Progenitor cell of endocrine pancreas (in vitro differentiated cells): ENCODE measurements around the gene SYT8. TPM values are rescaled to one million over a fixed set of nuclear protein-coding genes. Genes with fewer than 3 reads are reported as not detected.

Experiments used
- DNase-seq: peaks from one replicate; pipeline ENCODE4 v3.0.0; 2021; ENCODE audit warnings: low spot score; ENCODE audit not compliant: unreplicated experiment
- H3K27ac Mint-ChIP-seq: 2 replicates; pipeline ENCODE4 v1.8.0; 2021; ENCODE audit warnings: mild to moderate bottlenecking, moderate library complexity, mixed read lengths
- H3K27me3 Mint-ChIP-seq: 2 replicates; pipeline ENCODE4 v1.8.0; 2021; ENCODE audit warnings: mixed read lengths
- H3K36me3 Mint-ChIP-seq: 2 replicates; pipeline ENCODE4 v1.8.0; 2022; ENCODE audit warnings: mixed read lengths; ENCODE audit not compliant: insufficient read depth
- H3K4me1 Mint-ChIP-seq: 2 replicates; pipeline ENCODE4 v1.8.0; 2021; ENCODE audit warnings: low read depth, mixed read lengths
- H3K4me3 Mint-ChIP-seq: 2 replicates; pipeline ENCODE4 v1.8.0; 2021; ENCODE audit warnings: low read depth, mild to moderate bottlenecking, moderate library complexity, mixed read lengths
- H3K9me3 Mint-ChIP-seq: 2 replicates; pipeline ENCODE4 v1.8.0; 2021; ENCODE audit warnings: low read depth, mixed read lengths
- CTCF ChIP-seq: fragments of 200-600 bp; sonication (generic); IDR thresholded peaks from one replicate; pipeline ENCODE4 v1.5.0; 2021; ENCODE audit warnings: antibody characterized with exemption, mild to moderate bottlenecking; ENCODE audit not compliant: unreplicated experiment
- total RNA-seq: library from RNA; stranded (reverse); gene quantifications from 2 replicates; pipeline ENCODE4 v1.2.1, GENCODE V29; 2021

The SYT8 gene
- total RNA-seq, 1 donor from 2014 or later = 1.5 TPM

- no peaks in the 10 kb centered on the region for H3K9me3 Mint-ChIP-seq
- no peak for DNase-seq
- no peak within 1 kb of the TSS for H3K27ac Mint-ChIP-seq
- H3K36me3 Mint-ChIP-seq = no peaks in the 10 kb centered on the region
- H3K4me1 Mint-ChIP-seq = peaks cover 7% of the 10 kb centered on the region
- no peak within 1 kb of the TSS for H3K4me3 Mint-ChIP-seq
- no peak for TF ChIP-seq CTCF
- H3K27me3 Mint-ChIP-seq = peaks cover 5% of the 10 kb centered on the region
Observed at GRCh38 chr11:1838426-1839144, 3.8 kb downstream of the SYT8 start, which contains the start of gene TNNI2. TSS of gene TNNI2 (plus strand) at chr11:1838981. CDS start at chr11:1839697, 716 bp downstream.

- peaks cover 1% of the 10 kb centered on the region for H3K4me1 Mint-ChIP-seq
- H3K4me3 Mint-ChIP-seq = no peak overlapping the region
- no peak overlapping the region for H3K27ac Mint-ChIP-seq
- no peak for TF ChIP-seq CTCF
- H3K36me3 Mint-ChIP-seq = no peaks in the 10 kb centered on the region
- no peaks in the 10 kb centered on the region for H3K9me3 Mint-ChIP-seq
- no peak for DNase-seq
- H3K27me3 Mint-ChIP-seq = peaks cover 8% of the 10 kb centered on the region
Observed at GRCh38 chr11:1839204-1839923, 4.6 kb downstream of the SYT8 start.

GRCh38 chr11:1839924-1840779 is 5.4 kb downstream of the SYT8 start:
- H3K27ac Mint-ChIP-seq = no peak overlapping the region
- no peak for DNase-seq
- H3K27me3 Mint-ChIP-seq = peaks cover 14% of the 10 kb centered on the region

GRCh38 chr11:1840780-1841480 is 6.1 kb downstream of the SYT8 start:
- Mint-ChIP-seq H3K27me3 (peaks cover 18% of the 10 kb centered on the region), H3K4me3 (no peak overlapping the region), H3K4me1 (peaks cover 4% of the 10 kb centered on the region), H3K36me3 (no peaks in the 10 kb centered on the region), H3K9me3 (no peaks in the 10 kb centered on the region), H3K27ac (no peak overlapping the region)
- DNase-seq = no peak
- TF ChIP-seq CTCF = no peak

More at GRCh38 chr11:1839924-1840779, 5.4 kb downstream of the SYT8 start:
- H3K4me3 Mint-ChIP-seq = no peak overlapping the region
- no peak for TF ChIP-seq CTCF
- H3K4me1 Mint-ChIP-seq = peaks cover 2% of the 10 kb centered on the region
- no peaks in the 10 kb centered on the region for H3K36me3 Mint-ChIP-seq
- no peaks in the 10 kb centered on the region for H3K9me3 Mint-ChIP-seq
